ENCODE results near the gene SDK1. TPM values are rescaled to one million over a fixed set of nuclear protein-coding genes. Genes with fewer than 3 reads are reported as not detected.

Gene SDK1
- total and polyA plus RNA-seq, 2 donors (not counting 3 experiments of a cell fraction or from before 2014, with no cell fraction given): 1.6 to 3.9 TPM

DNA sequence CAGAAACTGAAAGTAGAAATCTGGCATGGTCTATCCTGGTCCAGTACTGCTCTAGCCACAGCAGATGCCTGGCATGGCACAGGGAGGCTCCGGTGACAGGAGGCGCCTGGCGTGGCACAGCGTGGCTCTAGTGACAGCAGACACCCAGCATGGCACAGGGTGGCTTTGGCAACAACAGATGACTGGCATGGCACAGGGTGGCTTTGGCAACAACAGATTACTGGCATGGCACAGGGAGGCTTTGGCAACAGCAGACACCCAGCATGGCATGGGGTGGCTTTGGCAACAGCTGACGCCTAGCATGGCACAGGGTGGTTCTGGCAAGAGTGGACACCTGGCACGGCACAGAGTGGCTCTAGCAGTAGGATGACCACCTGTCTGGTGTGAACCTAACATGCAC, 900.5 kb downstream of the SDK1 start:
- no peak for DNase-seq (ENCODE audit: low read depth, low spot score)
- no peak for TF ChIP-seq MYC (IDR thresholded peaks at IDR 0.05; ENCODE audit: low read depth, low read length)
- TF ChIP-seq POLR2AphosphoS5 (IDR thresholded peaks at IDR 0.05; ENCODE audit: insufficient read depth, low read depth, low read length): no peak
- no peak for TF ChIP-seq FOS (IDR thresholded peaks at IDR 0.05; ENCODE audit: borderline replicate concordance, insufficient read depth, low read length)
- TF ChIP-seq GATA2 (IDR thresholded peaks at IDR 0.05; ENCODE audit: insufficient read depth, insufficient read length, low read depth, low read length): no peak
- TF ChIP-seq, protein P1, sequence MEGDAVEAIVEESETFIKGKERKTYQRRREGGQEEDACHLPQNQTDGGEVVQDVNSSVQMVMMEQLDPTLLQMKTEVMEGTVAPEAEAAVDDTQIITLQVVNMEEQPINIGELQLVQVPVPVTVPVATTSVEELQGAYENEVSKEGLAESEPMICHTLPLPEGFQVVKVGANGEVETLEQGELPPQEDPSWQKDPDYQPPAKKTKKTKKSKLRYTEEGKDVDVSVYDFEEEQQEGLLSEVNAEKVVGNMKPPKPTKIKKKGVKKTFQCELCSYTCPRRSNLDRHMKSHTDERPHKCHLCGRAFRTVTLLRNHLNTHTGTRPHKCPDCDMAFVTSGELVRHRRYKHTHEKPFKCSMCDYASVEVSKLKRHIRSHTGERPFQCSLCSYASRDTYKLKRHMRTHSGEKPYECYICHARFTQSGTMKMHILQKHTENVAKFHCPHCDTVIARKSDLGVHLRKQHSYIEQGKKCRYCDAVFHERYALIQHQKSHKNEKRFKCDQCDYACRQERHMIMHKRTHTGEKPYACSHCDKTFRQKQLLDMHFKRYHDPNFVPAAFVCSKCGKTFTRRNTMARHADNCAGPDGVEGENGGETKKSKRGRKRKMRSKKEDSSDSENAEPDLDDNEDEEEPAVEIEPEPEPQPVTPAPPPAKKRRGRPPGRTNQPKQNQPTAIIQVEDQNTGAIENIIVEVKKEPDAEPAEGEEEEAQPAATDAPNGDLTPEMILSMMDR (IDR thresholded peaks at IDR 0.05; ENCODE audit: extremely low read depth in 1 of 2, insufficient read depth in 1 of 2, low read depth in 1 of 2, low read length in 2 of 2): no peak
- no peak for TF ChIP-seq EZH2 (IDR thresholded peaks at IDR 0.05; ENCODE audit: borderline replicate concordance, low read depth, low read length, severe bottlenecking)
- TF ChIP-seq JUN (IDR thresholded peaks at IDR 0.05; ENCODE audit: borderline replicate concordance, insufficient read depth, insufficient read length, low read depth): no peak
- CTCF ChIA-PET: no interaction called here
- Histone ChIP-seq H3K4me3 (replicated peaks in 1 of 3; ENCODE audit: insufficient read depth in 1 of 3, low read depth in 1 of 3, low read length in 3 of 3) (no peak overlapping the region), H3K9me1 (replicated peaks; ENCODE audit: control insufficient read depth, extremely low read depth, insufficient read depth, low read length) (no peaks in the 10 kb centered on the region), H2AFZ (ENCODE audit: low read depth, low read length) (no peak overlapping the region), H3K27ac (ENCODE audit: insufficient read depth, low read depth, low read length) (no peak overlapping the region), H3K36me3 (ENCODE audit: control insufficient read depth in 2 of 2, extremely low read depth in 1 of 2, insufficient read depth in 2 of 2, low read length in 2 of 2) (no peaks in the 10 kb centered on the region), H3K4me2 (ENCODE audit: insufficient read depth, low read length) (no peak overlapping the region), H3K27me3 (ENCODE audit: control insufficient read depth in 2 of 2, insufficient read depth in 2 of 2, low read length in 2 of 2) (no peaks in the 10 kb centered on the region), H3K79me2 (ENCODE audit: control insufficient read depth, insufficient read depth, low read length) (no peaks in the 10 kb centered on the region), H4K20me1 (replicated peaks; ENCODE audit: control insufficient read depth, extremely low read depth, insufficient read depth, low read length) (no peaks in the 10 kb centered on the region), H3K9me3 (replicated peaks; ENCODE audit: control insufficient read depth, insufficient read depth, low read length) (peaks cover 3% of the 10 kb centered on the region), H3K4me1 (ENCODE audit: control insufficient read depth, extremely low read depth, insufficient read depth, low read length) (no peaks in the 10 kb centered on the region), H3K9ac (replicated peaks; ENCODE audit: extremely low read depth, insufficient read depth, low read length) (no peak overlapping the region)
- POLR2A ChIA-PET: no interaction called here
- no peak for FAIRE-seq
- intact Hi-C loops (cut with micrococcal nuclease) (no loop called here), dilution Hi-C loops (cut with MboI; ENCODE audit: extremely low pct_ligation_motif_present, low sequenced_read_pairs) (no loop called here)
- no TSS peak for BruUV-seq (replicated peaks)

All from endothelial cell of umbilical vein (primary cell).